Measurements from ENCODE around the gene RPL15. TPM values are rescaled to one million over a fixed set of nuclear protein-coding genes. Genes with fewer than 3 reads are reported as not detected.
A peak's percentile ranks its signal among the peaks of the same experiment; 100 is the strongest.

The RPL15 gene
- total RNA-seq, 1 donor from 2014 or later: 5,928 TPM

DNA sequence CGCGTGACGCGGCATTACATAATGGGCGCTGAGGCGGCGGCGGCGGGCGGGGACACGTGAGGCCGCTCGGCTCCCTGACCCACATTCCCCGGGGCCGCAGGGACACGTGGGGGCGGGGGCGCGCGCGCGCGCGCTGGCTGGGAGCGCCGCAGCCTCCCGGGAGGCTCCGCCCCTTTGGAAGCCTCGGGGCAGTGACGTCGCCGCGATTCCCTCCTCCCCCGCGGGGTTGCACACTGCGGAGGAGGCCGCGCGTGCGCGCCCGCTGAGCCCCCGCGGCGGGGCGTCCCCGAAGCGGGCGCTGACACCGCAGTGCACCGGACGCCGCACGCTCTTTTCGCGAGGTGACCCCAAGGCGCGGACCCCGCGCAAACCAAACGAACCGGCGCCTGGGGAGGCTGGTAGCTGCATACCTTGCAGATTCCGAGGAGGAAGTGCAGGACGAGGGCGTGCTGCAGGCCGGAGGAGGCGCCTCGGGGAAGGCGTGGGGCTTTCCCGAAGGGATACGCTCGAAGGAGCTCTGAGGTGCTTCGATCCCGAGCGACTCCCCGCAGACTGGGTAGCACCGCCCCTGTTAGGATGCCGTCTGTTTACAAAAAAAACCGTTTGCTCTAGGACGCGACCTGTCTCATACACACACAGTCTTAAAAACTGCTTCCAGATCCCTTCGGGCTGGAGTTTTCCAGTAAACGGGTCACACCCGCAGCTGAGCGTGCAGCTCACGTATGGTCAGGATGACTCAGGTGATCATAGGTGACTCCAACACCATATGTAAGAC is 29.2 kb downstream of the RPL15 start:
- Histone ChIP-seq H3K9ac (peak overlapping the region; percentile 69), H3K9me3 (ENCODE audit: low read depth) (no peaks in the 10 kb centered on the region), H3K4me1 (peaks cover 22% of the 10 kb centered on the region), H3K36me3 (no peaks in the 10 kb centered on the region), H3K79me2 (ENCODE audit: low read depth) (peaks cover 49% of the 10 kb centered on the region), H2AFZ (replicated peaks) (peak overlapping the region; percentile 23), H3K4me3 (peak overlapping the region; percentile 77), H3K4me2 (peak overlapping the region; percentile 86), H3K27me3 (no peaks in the 10 kb centered on the region), H4K20me1 (ENCODE audit: low read depth) (peaks cover 6% of the 10 kb centered on the region), H3K27ac (peak overlapping the region; percentile 100), H3F3A (ENCODE audit: low read depth) (peaks cover 34% of the 10 kb centered on the region)
- peaks cover 5% of the 10 kb centered on the region for H3K36me3 Mint-ChIP-seq
- H3K4me1 Mint-ChIP-seq: peaks cover 24% of the 10 kb centered on the region
- peaks cover 11% of the 10 kb centered on the region for H3K27me3 Mint-ChIP-seq (ENCODE audit: insufficient read depth, low read depth)
- peaks cover 1% of the 10 kb centered on the region for H3K9me3 Mint-ChIP-seq
- H3K4me3 Mint-ChIP-seq: peak overlapping the region; percentile 96
- DNase-seq (ENCODE audit: low spot score): peak; percentile 99
- TF ChIP-seq EZH2 (IDR thresholded peaks at IDR 0.05) (no peak), EZH2phosphoT487 (IDR thresholded peaks at IDR 0.05) (no peak)
- TF ChIP-seq, protein P1, sequence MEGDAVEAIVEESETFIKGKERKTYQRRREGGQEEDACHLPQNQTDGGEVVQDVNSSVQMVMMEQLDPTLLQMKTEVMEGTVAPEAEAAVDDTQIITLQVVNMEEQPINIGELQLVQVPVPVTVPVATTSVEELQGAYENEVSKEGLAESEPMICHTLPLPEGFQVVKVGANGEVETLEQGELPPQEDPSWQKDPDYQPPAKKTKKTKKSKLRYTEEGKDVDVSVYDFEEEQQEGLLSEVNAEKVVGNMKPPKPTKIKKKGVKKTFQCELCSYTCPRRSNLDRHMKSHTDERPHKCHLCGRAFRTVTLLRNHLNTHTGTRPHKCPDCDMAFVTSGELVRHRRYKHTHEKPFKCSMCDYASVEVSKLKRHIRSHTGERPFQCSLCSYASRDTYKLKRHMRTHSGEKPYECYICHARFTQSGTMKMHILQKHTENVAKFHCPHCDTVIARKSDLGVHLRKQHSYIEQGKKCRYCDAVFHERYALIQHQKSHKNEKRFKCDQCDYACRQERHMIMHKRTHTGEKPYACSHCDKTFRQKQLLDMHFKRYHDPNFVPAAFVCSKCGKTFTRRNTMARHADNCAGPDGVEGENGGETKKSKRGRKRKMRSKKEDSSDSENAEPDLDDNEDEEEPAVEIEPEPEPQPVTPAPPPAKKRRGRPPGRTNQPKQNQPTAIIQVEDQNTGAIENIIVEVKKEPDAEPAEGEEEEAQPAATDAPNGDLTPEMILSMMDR (IDR thresholded peaks at IDR 0.05): no peak
- H3K27ac Mint-ChIP-seq: peak overlapping the region; percentile 98

DNA sequence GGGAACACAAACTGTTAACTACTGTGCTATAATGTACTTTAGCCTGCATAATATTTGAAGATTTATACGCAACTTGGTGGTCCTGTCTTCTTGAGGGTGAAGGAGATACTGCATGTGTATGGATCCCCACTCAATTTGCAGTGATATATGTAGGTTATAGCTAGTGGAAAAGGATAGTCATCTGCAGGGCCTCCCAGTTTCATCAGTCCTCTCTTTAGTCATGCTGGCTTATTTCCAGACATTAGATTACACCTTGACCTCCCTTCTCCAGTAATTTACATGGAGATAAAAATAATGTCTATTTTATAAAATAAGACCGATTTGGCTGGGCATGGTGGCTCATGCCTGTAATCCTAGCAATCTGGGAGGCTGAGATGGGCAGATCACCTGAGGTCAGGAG is 31.8 kb downstream of the RPL15 start:
- Mint-ChIP-seq H3K4me1 (peaks cover 20% of the 10 kb centered on the region), H3K36me3 (peaks cover 11% of the 10 kb centered on the region), H3K27me3 (ENCODE audit: insufficient read depth, low read depth) (no peaks in the 10 kb centered on the region), H3K4me3 (no peak overlapping the region), H3K9me3 (peaks cover 1% of the 10 kb centered on the region), H3K27ac (no peak overlapping the region)
- Histone ChIP-seq H4K20me1 (ENCODE audit: low read depth) (peaks cover 23% of the 10 kb centered on the region), H3K27me3 (no peaks in the 10 kb centered on the region), H3F3A (ENCODE audit: low read depth) (peaks cover 29% of the 10 kb centered on the region), H3K4me3 (no peak overlapping the region), H2AFZ (replicated peaks) (no peak overlapping the region), H3K27ac (no peak overlapping the region), H3K4me2 (no peak overlapping the region), H3K36me3 (no peaks in the 10 kb centered on the region), H3K9me3 (ENCODE audit: low read depth) (no peaks in the 10 kb centered on the region), H3K79me2 (ENCODE audit: low read depth) (peaks cover 76% of the 10 kb centered on the region), H3K9ac (no peak overlapping the region), H3K4me1 (peaks cover 18% of the 10 kb centered on the region)
- TF ChIP-seq, protein P1 (IDR thresholded peaks at IDR 0.05): no peak
- TF ChIP-seq EZH2phosphoT487 (IDR thresholded peaks at IDR 0.05) (no peak), EZH2 (IDR thresholded peaks at IDR 0.05) (no peak)
- no peak for DNase-seq (ENCODE audit: low spot score)

DNA sequence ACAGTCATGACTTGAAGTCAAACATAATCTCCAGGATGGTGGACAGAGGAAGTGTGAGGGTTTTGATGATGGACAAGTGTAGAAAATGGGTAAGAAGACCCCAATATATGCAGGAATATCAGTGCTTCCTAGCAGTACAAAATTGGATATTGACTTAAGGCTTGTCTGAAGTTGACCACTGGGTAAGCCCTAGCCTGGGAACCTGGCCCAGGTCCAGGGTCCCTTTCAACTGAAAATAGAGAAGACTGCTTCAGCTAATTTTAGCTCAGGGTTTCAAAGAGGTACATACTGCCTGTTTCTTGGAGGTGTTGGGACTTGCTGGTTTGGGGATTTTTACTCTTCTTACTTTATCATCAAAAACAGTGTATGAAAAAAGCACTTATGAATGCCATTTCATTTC is 32.9 kb downstream of the RPL15 start:
- Histone ChIP-seq H2AFZ (replicated peaks) (no peak overlapping the region), H3K9ac (no peak overlapping the region), H3K4me3 (no peak overlapping the region), H3K9me3 (ENCODE audit: low read depth) (no peaks in the 10 kb centered on the region), H3K27ac (no peak overlapping the region), H3K4me1 (peaks cover 13% of the 10 kb centered on the region), H3K27me3 (no peaks in the 10 kb centered on the region), H4K20me1 (ENCODE audit: low read depth) (peaks cover 33% of the 10 kb centered on the region), H3F3A (ENCODE audit: low read depth) (peaks cover 19% of the 10 kb centered on the region), H3K79me2 (ENCODE audit: low read depth) (peaks cover 86% of the 10 kb centered on the region), H3K36me3 (no peaks in the 10 kb centered on the region), H3K4me2 (no peak overlapping the region)
- TF ChIP-seq EZH2 (IDR thresholded peaks at IDR 0.05): no peak
- no peak for TF ChIP-seq EZH2phosphoT487 (IDR thresholded peaks at IDR 0.05)
- TF ChIP-seq, protein P1 (IDR thresholded peaks at IDR 0.05): no peak
- no peak for DNase-seq (ENCODE audit: low spot score)
- Mint-ChIP-seq H3K27me3 (ENCODE audit: insufficient read depth, low read depth) (no peaks in the 10 kb centered on the region), H3K4me1 (peaks cover 12% of the 10 kb centered on the region), H3K4me3 (no peak overlapping the region), H3K36me3 (peaks cover 15% of the 10 kb centered on the region), H3K9me3 (peaks cover 1% of the 10 kb centered on the region), H3K27ac (no peak overlapping the region)
